ENCODE results near the gene RHCE. TPM values are rescaled to one million over a fixed set of nuclear protein-coding genes. Genes with fewer than 3 reads are reported as not detected.

Gene RHCE
- total RNA-seq, 1 donor from 2014 or later = 0.58 TPM

- no peak for ATAC-seq
- intact Hi-C loops (cut with DNase I) = no loop called here
- no peak for DNase-seq
Observed at GRCh38 chr1:25439287-25439686, 18.7 kb upstream of the RHCE start.

DNA sequence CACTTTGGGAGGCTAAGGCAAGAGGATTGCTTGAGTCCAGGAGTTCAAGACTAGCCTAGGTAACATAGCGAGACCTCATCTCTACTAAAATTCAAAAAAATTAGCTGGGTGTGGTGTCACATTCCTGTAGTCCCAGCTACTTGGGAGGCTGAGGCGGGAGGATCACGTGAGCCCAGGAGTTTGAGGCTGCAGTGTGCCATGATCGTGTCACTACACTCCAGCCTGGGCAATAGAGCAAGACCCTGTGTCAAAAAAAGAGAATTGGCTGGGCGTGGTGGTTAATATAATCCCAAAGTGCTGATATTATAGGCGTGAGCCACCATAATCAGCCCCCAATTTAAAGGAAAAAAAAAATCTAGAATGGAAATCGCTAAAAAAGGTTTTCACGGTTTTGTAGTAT, 17.0 kb upstream of the RHCE start:
- intact Hi-C loops (cut with DNase I) = no loop called here
- no peak for ATAC-seq
- Histone ChIP-seq H3K36me3 (no peaks in the 10 kb centered on the region), H3K9me3 (no peaks in the 10 kb centered on the region), H3K4me3 (no peak overlapping the region), H3K27me3 (no peaks in the 10 kb centered on the region), H3K4me1 (peaks cover 37% of the 10 kb centered on the region), H3K27ac (no peak overlapping the region)
- no peak for DNase-seq
- TF ChIP-seq CTCF (IDR thresholded peaks at IDR 0.05) = no peak

More at GRCh38 chr1:25439287-25439686, 18.7 kb upstream of the RHCE start:
- no peak overlapping the region for H3K27ac ChIP-seq
- H3K4me1 ChIP-seq = peaks cover 25% of the 10 kb centered on the region
- H3K4me3 ChIP-seq = no peak overlapping the region
- no peaks in the 10 kb centered on the region for H3K27me3 ChIP-seq
- H3K36me3 ChIP-seq = no peaks in the 10 kb centered on the region
- no peaks in the 10 kb centered on the region for H3K9me3 ChIP-seq
- no peak for TF ChIP-seq CTCF (IDR thresholded peaks at IDR 0.05)

DNA sequence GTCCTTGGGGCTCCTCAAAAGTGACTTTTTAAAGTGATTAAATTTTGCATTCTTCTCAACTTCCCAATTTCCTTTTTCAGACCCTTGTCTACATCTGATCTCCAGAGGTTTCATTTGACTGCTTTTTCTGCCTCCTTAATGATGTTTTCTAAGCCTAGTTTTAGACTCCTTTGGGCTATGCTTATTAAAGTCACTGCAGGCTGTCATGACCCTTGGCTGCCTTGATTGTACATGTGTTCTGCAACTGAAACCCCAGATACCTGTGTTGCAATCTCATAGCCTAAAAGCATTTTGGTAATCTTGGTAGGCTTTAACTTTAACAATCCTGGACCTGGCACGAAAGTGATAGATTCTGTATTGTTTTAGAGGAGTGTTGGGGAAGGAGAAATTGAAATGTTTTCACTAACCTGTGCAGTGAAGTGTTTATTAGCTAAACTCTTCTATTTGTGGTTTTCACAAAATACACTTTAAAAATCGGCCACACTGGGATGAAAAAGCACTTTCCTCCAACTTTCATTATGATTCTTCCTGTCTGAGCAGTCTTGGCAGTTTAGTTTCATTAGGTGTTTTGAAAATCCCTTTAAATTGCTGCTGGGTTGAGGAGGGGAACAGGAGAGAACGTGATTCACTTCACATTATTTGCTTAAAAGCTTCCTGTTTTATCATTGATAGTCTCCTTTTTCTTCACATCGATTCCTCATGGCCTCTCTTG, 14.9 kb upstream of the RHCE start:
- DNase-seq = no peak
- ATAC-seq = no peak
- no peaks in the 10 kb centered on the region for H3K36me3 ChIP-seq
- H3K27ac ChIP-seq = peak overlapping the region; percentile 12
- H3K9me3 ChIP-seq = no peaks in the 10 kb centered on the region
- TF ChIP-seq CTCF (IDR thresholded peaks at IDR 0.05) = no peak
- intact Hi-C loops (cut with DNase I) = no loop called here
- peaks cover 41% of the 10 kb centered on the region for H3K4me1 ChIP-seq
- no peak overlapping the region for H3K4me3 ChIP-seq
- no peaks in the 10 kb centered on the region for H3K27me3 ChIP-seq

DNA sequence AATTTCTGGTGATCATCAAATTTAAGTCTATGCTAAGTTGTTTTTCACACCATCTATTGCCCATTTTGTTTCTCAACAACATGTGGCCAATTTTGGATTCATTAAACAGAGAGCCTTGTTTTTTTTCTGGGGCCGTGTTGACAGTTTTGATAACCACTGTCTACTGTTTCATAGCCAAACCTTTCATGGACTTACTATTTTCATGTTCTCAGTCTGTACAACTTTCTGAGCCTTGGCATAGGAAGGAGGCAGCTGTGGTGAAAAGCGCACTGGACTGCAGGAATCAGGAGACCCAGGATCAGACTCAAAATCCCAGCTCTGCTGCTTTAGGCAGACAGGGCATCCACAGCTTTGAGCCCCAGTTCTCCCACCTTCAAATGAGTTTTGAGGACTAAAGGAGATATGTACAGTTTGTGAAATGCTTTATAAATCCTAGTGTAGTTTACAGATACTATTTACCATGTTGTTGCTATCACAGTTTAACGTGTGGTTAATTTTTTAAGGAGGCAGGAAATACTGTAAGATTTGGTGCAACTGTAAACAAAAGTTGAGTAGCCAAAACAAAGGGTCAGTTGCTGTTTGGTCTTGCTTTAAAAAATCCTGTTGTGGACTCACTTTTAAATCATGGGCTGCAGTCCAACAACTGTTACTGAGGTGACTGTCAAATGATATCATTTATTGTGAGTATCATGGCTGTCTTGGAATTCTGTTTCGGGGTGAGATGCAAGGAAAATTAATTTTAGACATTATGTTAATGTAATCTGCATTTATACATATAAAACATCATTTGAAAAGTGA, 13.0 kb upstream of the RHCE start:
- intact Hi-C loops (cut with DNase I) = no loop called here
- no peak for TF ChIP-seq CTCF (IDR thresholded peaks at IDR 0.05)
- Histone ChIP-seq H3K36me3 (no peaks in the 10 kb centered on the region), H3K4me3 (no peak overlapping the region), H3K27ac (peak overlapping the region; percentile 11), H3K9me3 (no peaks in the 10 kb centered on the region), H3K27me3 (no peaks in the 10 kb centered on the region), H3K4me1 (peaks cover 45% of the 10 kb centered on the region)
- ATAC-seq (no peak), DNase-seq (no peak)

GRCh38 chr1:25432749-25433388, 12.2 kb upstream of the RHCE start:
- peaks cover 45% of the 10 kb centered on the region for H3K4me1 ChIP-seq
- ATAC-seq = no peak

More at GRCh38 chr1:25432749-25433388, 12.2 kb upstream of the RHCE start:
- DNase-seq = no peak
- H3K9me3 ChIP-seq = no peaks in the 10 kb centered on the region
- H3K4me3 ChIP-seq = peak overlapping the region; percentile 86
- no peak overlapping the region for H3K27ac ChIP-seq
- no peaks in the 10 kb centered on the region for H3K36me3 ChIP-seq
- H3K27me3 ChIP-seq = no peaks in the 10 kb centered on the region
- TF ChIP-seq CTCF (IDR thresholded peaks at IDR 0.05) = no peak
- intact Hi-C loops (cut with DNase I) = no loop called here
